ENCODE results near the gene ARHGAP32.

DNA sequence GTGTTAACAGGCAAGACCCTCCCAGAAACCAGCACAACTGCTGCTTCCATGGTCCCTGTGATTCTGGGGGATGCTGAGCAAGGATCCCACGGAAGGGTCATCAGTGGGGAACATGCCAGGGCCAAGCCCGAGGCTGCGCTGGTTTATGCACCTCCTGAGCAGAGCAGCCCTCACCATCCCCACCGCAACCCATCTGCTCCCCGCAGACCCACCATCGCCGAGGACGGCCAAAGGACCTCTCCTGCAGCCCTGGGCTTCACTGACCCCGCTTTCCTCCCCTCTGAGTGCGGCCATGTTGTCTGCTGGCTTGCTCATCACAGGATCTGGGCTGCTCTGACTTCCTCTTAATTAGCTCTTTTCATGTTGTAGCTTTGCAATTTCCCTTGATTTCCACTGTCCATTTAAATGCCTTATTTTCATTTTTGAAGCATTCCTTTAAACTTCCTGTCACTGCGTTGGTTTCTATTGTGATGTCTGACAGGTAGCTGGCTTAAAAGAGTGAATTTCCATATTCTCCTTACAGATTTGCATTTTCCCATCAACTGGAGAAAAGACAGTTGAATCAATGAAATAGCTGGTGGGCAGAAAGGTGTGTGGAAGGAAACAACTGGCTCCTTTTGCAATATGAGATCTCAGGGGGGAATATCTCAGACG, 264.3 kb downstream of the ARHGAP32 start:
- TF ChIP-seq CTCF (conservative IDR thresholded peaks at IDR 0.05 in 1 of 2, IDR thresholded peaks at IDR 0.05 in 1 of 2; ENCODE audit: low read depth in 1 of 2, low read length in 2 of 2): no peak
- TF ChIP-seq EZH2 (IDR thresholded peaks at IDR 0.05; ENCODE audit: low read length, missing control alignments): no peak

Measured in fibroblast of lung (primary cell).